Measurements from ENCODE around the gene TTLL8. TPM values are rescaled to one million over a fixed set of nuclear protein-coding genes. Genes with fewer than 3 reads are reported as not detected.
"Not testable (repeated sequence)": the region's sequence is repeated elsewhere in the genome, so short reads cannot be mapped to it uniquely, and the experiment has no call there.

The TTLL8 gene
- total and polyA plus RNA-seq, 7 donors: not detected

GRCh38 chr22:50088096-50088495, 30.0 kb upstream of the TTLL8 start:
- no peak for ATAC-seq
- Histone ChIP-seq H3K4me3 (no peak overlapping the region), H3K36me3 (ENCODE audit: insufficient read depth in 1 of 2, low read depth in 1 of 2) (no peaks in the 10 kb centered on the region), H3K27ac (no peak overlapping the region), H3K4me1 (no peaks in the 10 kb centered on the region), H3K9me3 (no peaks in the 10 kb centered on the region), H3K27me3 (ENCODE audit: insufficient read depth in 3 of 3, low read length in 2 of 3) (peaks cover 0 to 46% (median 16%) of the 10 kb centered on the region in 3 donors)
- WGBS, 3 donors: 95 to 96% (median 96%) methylated on average over 11 to 12 of the region's 12 CpGs
- DNase-seq: no peak
- TF ChIP-seq CTCF (IDR thresholded peaks at IDR 0.05): no peak
- intact Hi-C loops (cut with DNase I): no loop called here

GRCh38 chr22:50087646-50088045, 29.5 kb upstream of the TTLL8 start:
- Histone ChIP-seq H3K4me1 (no peaks in the 10 kb centered on the region), H3K36me3 (ENCODE audit: insufficient read depth in 1 of 2, low read depth in 1 of 2) (no peaks in the 10 kb centered on the region), H3K4me3 (no peak overlapping the region), H3K27ac (no peak overlapping the region), H3K9me3 (no peaks in the 10 kb centered on the region), H3K27me3 (ENCODE audit: insufficient read depth in 3 of 3, low read length in 2 of 3) (peaks cover 0 to 50% (median 18%) of the 10 kb centered on the region in 3 donors)
- WGBS, 3 donors: 80 to 87% (median 86%) methylated on average over 12 of the region's 12 CpGs
- intact Hi-C loops (cut with DNase I): no loop called here
- DNase-seq: no peak
- no peak for TF ChIP-seq CTCF (IDR thresholded peaks at IDR 0.05)
- no peak for ATAC-seq

GRCh38 chr22:50086975-50087374, 28.9 kb upstream of the TTLL8 start:
- H3K9me3 ChIP-seq; H3K4me3 ChIP-seq; H3K36me3 ChIP-seq (ENCODE audit: insufficient read depth in 1 of 2, low read depth in 1 of 2); ATAC-seq; H3K27ac ChIP-seq; DNase-seq; H3K4me1 ChIP-seq; intact Hi-C loops (cut with DNase I): not testable (repeated sequence)
- 88 to 91% (median 90%) methylated on average over 4 of the region's 4 CpGs for WGBS, 3 donors
- peaks cover 0 to 57% (median 18%) of the 10 kb centered on the region in 3 donors for H3K27me3 ChIP-seq (ENCODE audit: insufficient read depth in 3 of 3, low read length in 2 of 3)

GRCh38 chr22:50086526-50086925, 28.4 kb upstream of the TTLL8 start:
- no peak for TF ChIP-seq CTCF (IDR thresholded peaks at IDR 0.05)
- ATAC-seq (no peak), DNase-seq (no peak)
- peaks cover 0 to 62% (median 18%) of the 10 kb centered on the region in 3 donors for H3K27me3 ChIP-seq (ENCODE audit: insufficient read depth in 3 of 3, low read length in 2 of 3)
- no peaks in the 10 kb centered on the region for H3K36me3 ChIP-seq (ENCODE audit: insufficient read depth in 1 of 2, low read depth in 1 of 2)
- H3K4me1 ChIP-seq: no peaks in the 10 kb centered on the region
- H3K27ac ChIP-seq: no peak overlapping the region
- 68 to 76% (median 73%) methylated on average over 5 of the region's 5 CpGs for WGBS, 3 donors
- H3K4me3 ChIP-seq: no peak overlapping the region
- intact Hi-C loops (cut with DNase I): no loop called here
- H3K9me3 ChIP-seq: no peaks in the 10 kb centered on the region

GRCh38 chr22:50085211-50085972, 27.3 kb upstream of the TTLL8 start, which contains the start of gene MLC1:
Gene MLC1 (minus strand): TSS chr22:50085426. CDS start chr22:50084902, 524 bp downstream.
- H3K27ac ChIP-seq: no peak within 1 kb of the TSS
- WGBS, 3 donors: 62 to 67% (median 66%) methylated on average over 29 of the region's 29 CpGs
- H3K4me1 ChIP-seq: no peaks in the 10 kb centered on the region
- H3K27me3 ChIP-seq (ENCODE audit: insufficient read depth in 3 of 3, low read length in 2 of 3): peaks cover 0 to 65% (median 15%) of the 10 kb centered on the region in 3 donors
- no peak for TF ChIP-seq CTCF (IDR thresholded peaks at IDR 0.05)
- no peak within 1 kb of the TSS for H3K4me3 ChIP-seq
- H3K36me3 ChIP-seq (ENCODE audit: insufficient read depth in 1 of 2, low read depth in 1 of 2): no peaks in the 10 kb centered on the region
- intact Hi-C loops (cut with DNase I): no loop called here
- ATAC-seq (no peak), DNase-seq (no peak)
- H3K9me3 ChIP-seq: no peaks in the 10 kb centered on the region

All from psoas muscle (tissue), 8 donors.